NOMO-1 treated with DMSO at 0.1 percent for 48 hours (cell line): ENCODE data around the gene CASS4.
A peak's percentile ranks its signal among the peaks of the same experiment; 100 is the strongest.

Experiments
- DNase-seq: peaks from one replicate; lab custom pipeline; 2025; ENCODE audit not compliant: unreplicated experiment; lab: John Stamatoyannopoulos, UW

CASS4 gene

DNA sequence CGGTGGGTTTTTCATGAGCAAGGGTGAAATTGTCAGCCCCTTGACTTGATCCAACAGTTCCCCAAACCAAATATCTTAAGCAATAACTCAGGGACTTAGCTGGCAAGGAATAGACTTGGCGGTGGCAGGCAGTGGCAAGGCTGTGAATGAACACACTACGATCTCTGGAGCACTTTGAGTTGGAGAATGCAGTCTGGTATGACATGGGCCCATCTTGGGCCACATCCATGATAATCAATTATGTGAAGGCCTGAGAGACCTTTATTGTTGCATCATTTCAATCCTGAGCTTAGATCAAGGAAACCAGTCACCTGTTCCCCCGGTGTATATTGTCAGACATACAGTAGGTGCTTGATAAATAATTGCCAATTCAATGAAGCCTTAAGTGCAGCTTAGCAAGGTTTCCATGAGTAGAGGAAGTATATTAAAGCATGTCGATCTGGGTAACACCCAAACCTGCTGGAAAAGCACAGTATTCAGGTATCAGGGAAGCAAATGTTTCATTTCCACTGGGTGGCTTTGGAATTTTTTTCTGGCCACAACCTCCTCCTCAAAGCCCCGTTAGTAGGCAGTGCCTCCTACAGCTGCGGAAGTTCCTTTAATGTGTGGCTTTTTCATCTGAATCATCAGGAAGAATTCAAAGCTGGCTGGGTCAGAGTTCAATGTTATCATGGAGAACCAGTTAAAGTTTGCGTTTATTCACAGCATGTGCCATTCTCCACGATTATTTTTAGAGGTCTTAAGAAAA is 10.2 kb downstream of the CASS4 start:
- peak; percentile 14 for DNase-seq

DNA sequence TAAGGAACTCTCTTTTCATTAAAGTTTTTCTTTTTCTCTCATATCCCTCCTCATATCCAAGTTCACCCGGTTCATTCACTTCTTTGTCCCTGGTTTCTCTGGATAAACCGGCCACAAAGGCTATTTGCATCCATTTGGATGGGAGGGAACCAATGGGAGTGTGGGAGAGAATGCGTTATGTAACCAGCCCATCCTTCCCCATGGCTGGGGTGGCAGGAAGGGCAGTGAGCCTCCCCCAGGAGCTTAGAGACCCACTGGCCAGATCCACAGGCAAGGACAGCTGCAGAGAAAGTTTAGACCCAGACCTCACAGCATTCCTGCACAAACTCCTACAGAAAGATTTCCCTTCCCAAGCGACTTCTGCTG is 10.7 kb downstream of the CASS4 start:
- no peak for DNase-seq

DNA sequence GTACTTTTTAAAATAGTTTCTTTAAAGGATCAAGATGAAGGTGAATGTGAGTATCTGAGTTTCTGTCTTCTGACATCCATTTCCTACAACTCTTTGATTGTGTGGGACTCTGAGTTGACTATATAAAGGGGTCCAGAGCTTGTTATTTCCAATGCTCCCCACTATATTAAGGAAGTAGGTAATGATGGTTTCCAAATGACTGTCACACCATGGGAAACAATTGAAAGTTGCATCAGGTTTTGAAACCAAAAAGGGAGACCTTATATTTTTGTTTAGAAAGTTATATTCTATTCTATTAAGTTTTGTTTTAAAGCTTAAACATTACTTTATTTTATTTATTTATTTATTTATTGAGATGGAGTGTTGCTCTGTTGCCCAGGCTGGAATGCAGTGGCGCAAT is 11.2 kb downstream of the CASS4 start:
- DNase-seq: no peak

DNA sequence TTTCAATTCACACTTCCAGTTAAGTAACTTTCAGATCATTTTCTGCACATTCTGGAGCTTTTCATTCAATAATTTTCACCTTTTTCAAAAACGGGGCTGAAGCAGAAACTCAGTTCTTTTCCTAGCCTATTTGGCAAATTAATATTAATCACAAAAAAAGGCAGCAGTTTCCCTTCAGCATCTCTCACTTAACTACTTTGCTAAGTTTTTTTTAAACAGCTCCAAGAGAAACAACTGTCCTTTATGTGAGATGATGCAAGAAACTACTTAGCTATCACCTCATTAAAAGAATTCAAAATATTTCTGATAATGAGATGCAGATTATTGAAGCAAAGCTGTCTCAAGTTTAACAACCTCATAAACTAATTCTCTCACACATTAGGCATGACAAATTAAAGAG is 11.8 kb downstream of the CASS4 start:
- DNase-seq: no peak

DNA sequence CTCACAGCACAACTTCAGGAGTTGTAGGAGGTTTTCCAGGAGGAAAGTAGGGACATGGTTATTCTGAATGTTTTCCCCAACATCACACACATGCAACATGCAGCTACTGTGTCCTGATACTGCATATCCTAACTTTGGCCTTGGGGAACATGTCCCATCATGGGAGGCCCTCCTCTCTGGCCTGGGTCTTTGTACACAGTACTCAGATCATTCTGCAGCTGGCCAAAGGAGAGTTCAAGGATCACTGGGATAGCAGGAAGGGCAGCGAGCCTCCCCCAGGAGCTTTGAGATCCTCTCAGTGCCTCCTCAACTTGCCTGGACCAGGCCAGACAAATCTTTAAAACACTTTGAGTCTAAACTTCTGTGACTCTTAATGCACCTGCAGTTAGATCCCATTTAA is 12.9 kb downstream of the CASS4 start:
- no peak for DNase-seq

DNA sequence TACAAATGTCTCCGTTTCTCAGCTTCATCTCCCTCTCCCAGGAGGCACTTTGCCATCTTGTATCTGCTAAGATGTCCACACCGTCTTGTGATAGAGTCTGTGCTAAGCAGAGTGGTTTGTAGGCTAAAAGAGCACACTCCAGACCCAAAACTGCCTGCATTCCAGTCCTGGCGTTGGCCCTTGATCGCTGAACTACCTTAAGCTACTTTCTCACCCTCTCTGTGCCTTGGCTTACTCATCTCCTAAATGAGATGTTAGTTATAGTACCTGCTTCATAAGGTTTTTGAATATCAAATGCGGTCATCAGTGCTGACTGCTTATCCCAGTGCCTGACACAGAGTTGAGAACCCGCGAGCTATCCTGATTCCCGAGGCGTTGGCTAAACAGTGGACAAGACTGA is 14.0 kb downstream of the CASS4 start:
- no peak for DNase-seq

DNA sequence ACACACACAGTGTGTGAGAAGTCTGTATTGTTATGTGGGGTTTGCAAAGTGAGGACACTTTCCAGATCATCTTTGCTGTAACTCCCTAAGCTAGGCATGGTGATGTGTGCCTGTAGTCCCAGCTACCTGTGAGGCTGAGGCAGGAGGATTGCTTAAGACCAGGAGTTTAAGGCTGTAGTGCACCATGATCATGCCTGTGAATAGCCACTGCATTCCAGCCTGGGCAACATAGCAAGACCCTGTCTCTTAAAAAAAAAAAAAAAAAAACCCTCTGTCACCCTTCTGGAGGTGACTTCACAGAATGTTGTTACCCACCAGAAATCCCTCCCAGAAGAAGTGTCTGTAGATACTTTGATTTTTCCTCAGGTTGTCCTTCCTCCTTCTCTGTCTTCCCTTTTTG is 14.9 kb downstream of the CASS4 start:
- no peak for DNase-seq

DNA sequence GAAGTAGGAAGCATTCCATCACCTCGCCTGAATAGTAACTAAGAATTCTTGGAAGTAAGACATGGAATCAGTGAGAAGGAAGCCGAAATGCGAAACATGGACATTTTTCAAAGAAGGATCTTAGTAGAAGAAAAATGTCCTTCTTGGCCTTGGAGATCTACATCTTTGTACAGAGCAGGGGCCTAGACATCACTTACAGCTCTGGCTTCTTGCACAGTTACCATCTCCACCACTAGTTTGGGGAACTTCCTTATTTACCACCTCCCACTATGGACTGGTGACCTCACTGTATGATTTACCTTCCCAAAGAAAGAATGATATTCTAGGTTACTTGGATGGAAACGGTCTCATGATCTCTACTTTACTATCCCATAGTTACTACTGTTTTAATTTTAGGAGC is 15.7 kb downstream of the CASS4 start:
- peak; percentile 45 for DNase-seq

DNA sequence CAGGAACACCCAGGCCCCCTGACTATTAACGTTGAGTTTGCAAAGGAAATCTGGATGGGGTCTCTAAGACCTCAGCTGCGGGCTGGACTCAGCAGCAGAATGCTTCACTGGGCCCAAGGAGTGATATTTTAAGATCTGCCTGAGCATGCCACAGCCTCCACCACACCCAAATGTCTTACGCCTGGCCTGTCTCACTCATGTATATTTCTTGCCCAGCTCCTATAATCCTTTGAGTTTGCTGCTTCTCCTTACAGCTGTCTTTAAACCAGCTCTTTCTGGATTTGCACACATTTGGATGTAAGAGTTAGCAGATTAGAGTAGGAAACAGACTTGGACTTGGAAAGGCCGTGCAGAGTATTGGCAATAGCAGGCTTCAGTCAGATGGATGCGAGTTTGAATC is 16.4 kb downstream of the CASS4 start:
- no peak for DNase-seq

DNA sequence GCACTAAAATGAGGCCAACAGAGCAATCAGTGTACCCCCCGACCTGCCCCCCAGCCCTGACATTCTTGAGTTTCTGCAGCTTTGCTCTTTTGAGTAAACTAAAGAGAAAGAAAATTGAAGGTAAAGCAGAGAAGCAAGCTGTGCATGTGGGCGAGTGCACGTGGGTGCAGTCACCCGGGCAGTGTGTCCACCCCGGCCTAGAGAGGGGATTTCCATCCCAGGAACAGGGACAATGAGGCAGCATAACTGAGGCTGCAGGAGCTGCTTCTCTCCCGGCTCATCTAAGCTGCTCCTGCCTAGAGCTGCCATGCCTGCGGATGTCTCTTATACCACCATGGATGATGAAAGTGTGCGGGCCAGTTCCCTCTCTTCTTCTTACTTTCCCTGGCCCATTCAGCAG is 16.8 kb downstream of the CASS4 start:
- DNase-seq: no peak

DNA sequence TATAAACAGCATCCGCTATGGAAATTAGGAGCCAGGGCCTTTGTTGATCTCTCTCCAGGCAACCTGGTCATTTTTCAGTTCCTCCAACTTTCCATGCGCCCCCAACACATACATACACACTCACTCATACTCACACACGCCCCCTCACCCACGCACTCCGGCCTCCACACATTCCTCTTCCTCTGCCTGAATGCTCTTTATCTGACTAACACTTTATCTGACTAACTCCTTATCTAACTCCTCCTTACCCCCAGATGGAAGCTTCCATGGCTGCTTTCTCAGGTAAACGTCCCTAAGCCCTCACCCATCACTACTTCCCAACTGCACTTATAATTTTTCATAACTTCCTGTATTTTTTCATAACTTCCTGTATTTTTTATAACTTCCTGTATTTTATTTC is 17.4 kb downstream of the CASS4 start:
- DNase-seq: peak; percentile 68

DNA sequence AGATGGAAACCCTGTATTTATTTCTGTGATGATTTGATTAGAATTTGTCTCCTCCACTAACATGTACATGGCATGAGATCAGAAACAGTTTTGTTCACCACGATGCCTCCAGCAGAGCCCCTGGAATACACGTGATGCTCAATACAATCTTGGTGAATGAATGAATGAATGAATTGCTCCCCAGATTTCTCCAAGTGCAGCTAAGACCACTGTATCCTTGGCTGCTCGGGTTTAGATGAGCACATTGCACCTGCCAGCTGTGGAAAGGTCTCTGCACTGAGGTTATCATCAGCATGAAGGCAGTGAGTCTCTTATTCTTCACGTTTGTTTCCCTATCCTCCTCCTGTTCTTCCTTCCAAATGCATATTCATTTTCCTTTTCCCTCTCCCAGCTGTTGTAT is 17.9 kb downstream of the CASS4 start:
- DNase-seq: no peak

DNA sequence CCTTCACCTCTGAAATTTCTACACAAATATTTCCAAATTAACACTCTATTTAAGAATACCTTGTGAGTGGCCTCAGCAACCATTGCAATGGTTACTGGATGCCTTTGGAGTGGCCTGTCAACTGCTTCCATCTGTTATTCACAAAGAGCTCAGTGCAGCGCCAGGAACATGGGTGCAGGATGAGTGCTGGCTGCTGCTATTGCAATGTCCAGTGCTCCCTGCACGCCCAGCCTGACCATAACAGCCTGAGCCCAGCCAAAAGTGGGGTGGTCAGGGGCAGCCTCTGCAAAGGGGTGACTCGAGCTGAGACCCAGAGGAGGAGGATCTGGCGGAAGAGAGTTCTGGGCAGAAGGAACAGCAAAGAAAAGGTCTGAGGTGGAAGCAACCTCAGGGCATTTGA is 18.4 kb downstream of the CASS4 start:
- no peak for DNase-seq

DNA sequence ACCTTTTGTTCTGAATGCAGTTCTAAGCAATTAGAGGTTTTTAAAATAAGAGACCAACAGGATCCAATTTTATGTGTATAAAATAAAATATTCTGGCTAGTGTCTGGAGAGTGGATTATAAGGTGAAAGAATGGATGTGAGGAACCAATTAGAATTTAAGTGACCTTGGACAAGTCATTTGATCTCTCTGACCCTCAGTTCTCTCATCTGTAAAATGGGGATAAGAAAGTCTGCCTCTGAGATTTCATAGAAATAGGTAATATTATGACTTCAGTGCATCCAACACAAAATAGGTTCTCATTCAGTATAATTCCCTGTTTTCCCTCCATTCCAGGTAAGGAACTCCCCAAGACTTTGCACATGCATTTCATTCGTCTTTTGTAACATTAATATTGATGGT is 18.9 kb downstream of the CASS4 start:
- no peak for DNase-seq

DNA sequence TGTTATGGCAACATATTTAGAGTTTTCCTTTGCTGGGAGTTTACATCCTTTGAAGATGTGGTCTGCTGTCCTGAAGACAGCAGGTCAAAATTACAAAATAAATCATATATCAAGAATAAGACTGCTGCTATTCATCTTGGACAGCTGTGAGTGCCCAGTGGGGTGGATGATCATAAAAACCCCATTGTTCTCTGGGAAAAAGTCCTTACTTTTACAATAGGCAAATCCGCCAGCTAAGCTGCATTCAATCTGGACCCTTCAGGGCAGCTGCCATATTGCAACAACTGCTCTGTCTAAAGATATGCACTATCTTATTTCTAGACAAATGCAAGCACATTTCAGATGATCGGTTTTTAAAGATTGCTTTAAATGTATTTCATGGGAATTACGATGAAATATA is 19.4 kb downstream of the CASS4 start:
- DNase-seq: no peak

DNA sequence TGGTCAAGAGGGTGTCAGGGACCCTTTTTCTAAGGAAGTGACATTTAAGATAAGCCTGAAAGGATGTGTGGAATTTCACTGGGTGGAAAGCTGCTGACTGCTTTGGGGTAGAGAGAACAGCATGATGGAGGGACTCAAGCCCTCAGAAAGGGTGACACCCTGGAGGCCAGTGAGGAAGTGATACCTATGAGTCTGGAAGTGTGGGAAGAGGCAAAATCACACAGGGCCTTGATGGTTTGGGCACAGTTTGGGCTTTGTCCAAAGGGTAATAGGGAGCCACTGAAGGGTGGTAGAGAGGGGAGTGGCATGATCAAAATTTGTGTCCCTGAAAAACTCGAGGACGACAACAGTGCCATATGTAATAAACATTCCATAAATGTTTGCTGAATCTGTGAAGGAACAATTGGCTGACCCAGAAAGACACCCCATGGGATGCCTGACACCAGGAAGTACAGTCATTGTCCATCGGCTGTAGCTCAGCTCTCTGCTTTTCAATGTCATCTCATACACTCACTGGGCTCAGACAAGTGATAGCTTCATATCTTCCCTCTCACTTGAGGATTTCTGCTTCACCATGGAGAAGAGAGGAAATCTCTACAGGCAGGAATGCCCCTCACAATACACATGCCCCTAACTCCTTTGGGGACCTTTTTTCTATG is 21.3 kb downstream of the CASS4 start:
- DNase-seq: no peak

DNA sequence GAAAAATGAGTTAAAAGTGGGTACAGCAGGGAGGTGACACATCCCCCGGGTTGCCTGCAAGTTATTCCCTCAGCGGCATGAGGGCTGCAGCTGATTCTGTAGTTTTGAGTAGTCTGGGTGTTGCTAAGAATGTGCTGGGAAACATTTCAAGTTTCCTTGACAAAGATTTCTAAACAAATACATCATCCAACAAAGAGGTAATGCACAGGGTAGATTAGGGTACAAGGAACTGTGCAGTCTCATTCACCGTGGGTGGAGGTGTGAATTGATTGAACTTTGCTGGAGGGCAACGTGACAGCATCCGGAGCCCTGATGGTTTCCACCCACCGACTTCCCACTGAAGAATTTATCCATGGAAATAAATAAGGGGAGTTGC is 21.8 kb downstream of the CASS4 start:
- no peak for DNase-seq

DNA sequence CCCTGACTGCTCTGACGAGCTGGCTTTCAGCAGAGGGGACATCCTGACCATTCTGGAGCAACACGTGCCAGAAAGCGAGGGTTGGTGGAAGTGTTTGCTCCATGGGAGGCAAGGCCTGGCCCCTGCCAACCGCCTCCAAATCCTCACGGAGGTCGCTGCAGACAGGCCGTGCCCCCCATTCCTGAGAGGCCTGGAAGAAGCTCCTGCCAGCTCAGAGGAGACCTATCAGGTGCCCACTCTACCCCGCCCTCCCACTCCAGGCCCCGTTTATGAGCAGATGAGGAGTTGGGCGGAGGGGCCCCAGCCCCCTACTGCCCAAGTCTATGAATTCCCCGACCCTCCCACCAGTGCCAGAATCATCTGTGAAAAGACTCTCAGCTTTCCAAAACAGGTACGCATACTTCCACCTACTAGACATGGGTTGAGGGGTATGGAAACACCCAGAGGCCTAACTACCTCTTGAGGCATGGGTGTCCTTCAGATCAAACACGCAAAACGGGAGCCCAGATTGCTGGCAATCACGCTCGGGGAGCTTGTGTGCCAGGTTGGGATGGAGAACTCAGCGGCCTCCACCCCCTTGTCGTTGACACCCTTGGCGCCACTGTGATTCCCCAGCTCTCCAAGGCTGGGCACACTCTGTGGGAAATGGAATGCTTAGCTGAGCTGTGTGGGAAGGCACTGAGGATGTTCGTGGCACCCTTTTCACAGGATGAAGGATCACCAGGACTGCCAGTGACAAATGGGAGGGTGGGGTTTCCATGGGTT is 25.3 kb downstream of the CASS4 start:
- no peak for DNase-seq

DNA sequence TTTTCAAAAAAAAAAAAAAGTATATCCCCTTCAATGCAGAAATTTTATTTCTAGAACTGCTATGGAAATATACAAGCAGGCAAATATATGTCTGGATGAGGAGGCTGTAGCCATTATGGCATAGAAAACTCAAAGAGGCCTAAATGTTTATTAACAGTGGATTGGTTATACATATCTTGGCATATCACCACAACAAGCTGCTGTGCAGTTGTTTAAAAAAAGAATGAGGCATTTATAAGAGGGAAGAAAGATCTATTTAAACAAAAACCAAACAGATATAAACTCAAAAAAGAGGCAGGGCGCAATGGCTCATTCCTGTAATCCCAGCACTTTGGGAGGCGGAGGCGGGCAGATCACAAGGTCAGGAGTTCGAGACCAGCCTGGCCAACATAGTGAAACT is 26.2 kb downstream of the CASS4 start:
- DNase-seq: no peak

DNA sequence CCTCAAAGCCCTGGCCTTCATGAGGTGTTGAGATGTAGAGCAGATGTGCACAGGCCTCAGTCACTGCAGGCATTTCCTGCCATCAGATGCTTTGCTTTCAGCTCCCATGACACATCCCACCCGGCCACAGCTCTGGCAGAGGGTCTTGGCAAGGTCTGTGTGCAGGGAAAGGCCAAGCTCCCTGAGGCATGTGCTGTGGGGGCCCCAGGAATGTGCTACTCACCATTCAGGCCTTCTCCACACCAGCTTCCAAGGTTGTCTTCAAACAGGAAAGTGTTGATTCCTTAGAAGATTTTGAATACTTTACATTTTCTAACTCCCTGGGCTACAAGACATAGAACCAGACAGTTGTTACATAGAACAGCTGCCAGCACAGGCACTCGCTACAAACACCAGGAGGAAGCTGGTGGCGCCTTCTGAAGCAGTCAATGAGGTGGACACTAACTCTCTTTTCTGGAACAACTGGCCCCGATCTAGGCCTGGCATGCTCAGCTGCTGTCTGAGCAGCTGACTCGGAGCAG is 27.8 kb downstream of the CASS4 start:
- peak; percentile 14 for DNase-seq

DNA sequence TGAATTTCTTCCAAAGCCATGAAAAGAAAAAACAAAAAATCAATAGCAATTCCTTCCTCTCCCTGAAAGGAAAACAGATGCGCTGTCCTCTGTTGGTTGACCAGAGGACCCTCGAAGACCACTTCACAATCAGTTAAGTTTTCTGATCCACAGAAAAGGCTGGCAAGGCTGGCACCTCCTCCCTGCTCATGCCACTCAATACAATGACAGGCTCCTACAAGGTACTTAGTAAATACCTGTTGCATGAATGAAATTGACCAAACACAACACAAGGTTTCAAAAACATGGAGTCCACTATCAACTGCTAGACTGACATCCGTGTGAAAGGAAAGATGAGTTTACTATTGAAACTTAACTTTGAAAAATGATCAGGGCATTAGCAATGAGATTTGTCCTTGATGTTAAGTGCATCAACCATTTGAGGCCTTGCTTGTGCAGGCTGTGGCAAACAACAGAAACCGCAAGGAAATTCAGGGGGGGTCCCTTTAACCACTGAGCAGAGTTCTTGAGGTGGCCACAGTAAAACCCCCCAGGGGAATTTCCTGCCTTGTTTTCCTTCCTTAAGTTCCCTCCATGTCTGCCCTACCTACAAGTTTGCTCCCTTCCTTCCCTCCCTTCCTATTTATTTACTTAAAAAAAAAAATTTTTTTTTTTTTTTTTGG is 28.4 kb downstream of the CASS4 start:
- no peak for DNase-seq
